ENCODE data around the gene INSIG1.
A peak's percentile ranks its signal among the peaks of the same experiment; 100 is the strongest.

Gene INSIG1

DNA sequence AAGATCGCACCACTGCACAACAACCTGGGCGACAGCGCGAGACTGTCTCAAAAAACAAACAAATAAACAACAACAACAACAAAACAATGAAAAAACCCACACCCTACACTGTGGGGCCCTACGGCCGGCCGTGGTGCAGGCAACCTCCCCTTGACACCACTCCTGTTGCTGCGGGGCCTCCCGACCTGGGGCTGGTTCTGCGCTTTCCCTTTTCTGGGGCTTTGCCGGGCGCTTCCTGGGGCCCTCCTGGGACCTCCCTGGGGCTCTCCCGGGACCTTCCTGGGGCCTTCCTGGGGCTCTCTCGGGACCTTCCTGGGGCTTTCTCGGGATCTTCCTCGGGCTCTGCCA lies 46.6 kb downstream of the INSIG1 start:
- TF ChIP-seq, protein P1, sequence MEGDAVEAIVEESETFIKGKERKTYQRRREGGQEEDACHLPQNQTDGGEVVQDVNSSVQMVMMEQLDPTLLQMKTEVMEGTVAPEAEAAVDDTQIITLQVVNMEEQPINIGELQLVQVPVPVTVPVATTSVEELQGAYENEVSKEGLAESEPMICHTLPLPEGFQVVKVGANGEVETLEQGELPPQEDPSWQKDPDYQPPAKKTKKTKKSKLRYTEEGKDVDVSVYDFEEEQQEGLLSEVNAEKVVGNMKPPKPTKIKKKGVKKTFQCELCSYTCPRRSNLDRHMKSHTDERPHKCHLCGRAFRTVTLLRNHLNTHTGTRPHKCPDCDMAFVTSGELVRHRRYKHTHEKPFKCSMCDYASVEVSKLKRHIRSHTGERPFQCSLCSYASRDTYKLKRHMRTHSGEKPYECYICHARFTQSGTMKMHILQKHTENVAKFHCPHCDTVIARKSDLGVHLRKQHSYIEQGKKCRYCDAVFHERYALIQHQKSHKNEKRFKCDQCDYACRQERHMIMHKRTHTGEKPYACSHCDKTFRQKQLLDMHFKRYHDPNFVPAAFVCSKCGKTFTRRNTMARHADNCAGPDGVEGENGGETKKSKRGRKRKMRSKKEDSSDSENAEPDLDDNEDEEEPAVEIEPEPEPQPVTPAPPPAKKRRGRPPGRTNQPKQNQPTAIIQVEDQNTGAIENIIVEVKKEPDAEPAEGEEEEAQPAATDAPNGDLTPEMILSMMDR (IDR thresholded peaks at IDR 0.05): no peak
- Histone ChIP-seq H3K9me3 (no peaks in the 10 kb centered on the region), H3K27me3 (peaks cover 0 to 37% of the 10 kb centered on the region in 2 donors), H3K4me3 (peak overlapping the region in 1 of 2 donors; percentile 46), H3K27ac (no peak overlapping the region), H3K4me1 (peaks cover 0 to 12% (median 9%) of the 10 kb centered on the region in 4 donors), H3K36me3 (no peaks in the 10 kb centered on the region)
- DNase-seq: no peak
- intact Hi-C loops (cut with DNase I; ENCODE audit: low total_unique reads): loop anchor here (2.0 to 5.0 kb wide), 2 partner anchors 153 to 417 kb away; no protein-coding TSS in a partner anchor

GRCh38 chr7:155344618-155345433 lies 47.1 kb downstream of the INSIG1 start:
- peak overlapping the region; percentile 24 to 46 for H3K4me3 ChIP-seq
- intact Hi-C loops (cut with DNase I; ENCODE audit: low total_unique reads): loop anchor here (2.0 to 5.0 kb wide), 2 partner anchors 154 to 418 kb away; no protein-coding TSS in a partner anchor

DNA sequence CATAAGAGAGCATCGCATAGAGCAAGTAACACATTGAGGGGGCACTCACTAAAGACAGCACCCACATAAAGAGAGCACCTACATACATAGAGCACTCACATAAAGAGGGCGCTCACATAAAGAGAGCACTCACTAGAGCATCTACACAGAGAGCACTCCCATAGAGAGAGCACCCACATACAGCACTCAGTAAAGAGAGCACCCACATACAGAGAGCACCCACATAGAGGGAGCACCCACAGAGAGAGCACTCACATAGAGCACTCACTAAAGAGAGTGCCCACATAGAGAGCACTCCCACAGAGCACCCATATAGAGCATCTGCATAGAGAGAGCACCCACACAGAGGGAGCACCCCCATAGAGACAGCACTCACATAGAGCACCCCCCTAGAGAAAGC lies 47.8 kb downstream of the INSIG1 start:
- Histone ChIP-seq H3K4me1 (peaks cover 0 to 16% (median 9%) of the 10 kb centered on the region in 4 donors), H3K27ac (no peak overlapping the region), H3K4me3 (no peak overlapping the region), H3K27me3 (peaks cover 0 to 35% of the 10 kb centered on the region in 2 donors), H3K9me3 (no peaks in the 10 kb centered on the region), H3K36me3 (no peaks in the 10 kb centered on the region)
- TF ChIP-seq, protein P1 (IDR thresholded peaks at IDR 0.05): no peak
- no peak for DNase-seq
- intact Hi-C loops (cut with DNase I; ENCODE audit: low total_unique reads): loop anchor here (2.0 kb wide), 1 partner anchor 155 kb away; no protein-coding TSS in a partner anchor

More at GRCh38 chr7:155344618-155345433, 47.1 kb downstream of the INSIG1 start:
- H3K27me3 ChIP-seq: peaks cover 0 to 37% of the 10 kb centered on the region in 2 donors
- H3K4me1 ChIP-seq: peaks cover 0 to 16% (median 9%) of the 10 kb centered on the region in 4 donors
- TF ChIP-seq, protein P1 (IDR thresholded peaks at IDR 0.05): peak; percentile 88 to 92
- H3K9me3 ChIP-seq: no peaks in the 10 kb centered on the region
- no peaks in the 10 kb centered on the region for H3K36me3 ChIP-seq
- no peak overlapping the region for H3K27ac ChIP-seq
- peak; percentile 60 to 84 for DNase-seq

GRCh38 chr7:155346285-155346684 lies 48.6 kb downstream of the INSIG1 start:
- H3K4me1 ChIP-seq: peaks cover 0 to 16% (median 9%) of the 10 kb centered on the region in 4 donors
- H3K36me3 ChIP-seq: no peaks in the 10 kb centered on the region
- no peak for DNase-seq
- no peak overlapping the region for H3K4me3 ChIP-seq
- no peak overlapping the region for H3K27ac ChIP-seq
- H3K9me3 ChIP-seq: no peaks in the 10 kb centered on the region
- intact Hi-C loops (cut with DNase I; ENCODE audit: low total_unique reads): no loop called here
- H3K27me3 ChIP-seq: peaks cover 0 to 37% of the 10 kb centered on the region in 2 donors
- TF ChIP-seq, protein P1 (IDR thresholded peaks at IDR 0.05): no peak

GRCh38 chr7:155348806-155349205 lies 51.1 kb downstream of the INSIG1 start:
- no peak for DNase-seq
- no peaks in the 10 kb centered on the region for H3K36me3 ChIP-seq
- no peak overlapping the region for H3K27ac ChIP-seq
- TF ChIP-seq, protein P1 (IDR thresholded peaks at IDR 0.05): no peak
- intact Hi-C loops (cut with DNase I; ENCODE audit: low total_unique reads): no loop called here
- H3K4me3 ChIP-seq: no peak overlapping the region
- peaks cover 0 to 54% of the 10 kb centered on the region in 2 donors for H3K27me3 ChIP-seq
- H3K9me3 ChIP-seq: no peaks in the 10 kb centered on the region
- peaks cover 0 to 16% (median 9%) of the 10 kb centered on the region in 4 donors for H3K4me1 ChIP-seq
